PC-3 (cell line): Measurements from ENCODE around the gene RTL5. TPM values are rescaled to one million over a fixed set of nuclear protein-coding genes. Genes with fewer than 3 reads are reported as not detected.

Experiments used
- ATAC-seq: fragments of 200-7000 bp; cut with Tn5 transposase; 2 replicates; pipeline ENCODE4 v1.9.1; 2020; ENCODE audit warnings: mild to moderate bottlenecking, moderate library complexity
- BruUV-seq: library from RNA; stranded (reverse); fragments of 400-500 nt; replicated peaks from 2 replicates; lab custom pipeline; 2021; lab: Mats Ljungman, UMichigan
- CTCF ChIA-PET: fragments of 300-600 bp; sonication (Branson Sonifier 250); formaldehyde crosslinking; loops from one replicate; lab custom pipeline; 2022; ENCODE audit warnings: antibody characterized with exemption; lab: Charles Lee
- POLR2A ChIA-PET: fragments of 300-600 bp; sonication (Branson Sonifier 250); formaldehyde crosslinking; loops from one replicate; lab custom pipeline; 2022; ENCODE audit warnings: antibody characterized with exemption; ENCODE audit not compliant: unreplicated experiment; lab: Charles Lee
- DNase-seq: peaks from one replicate; pipeline ENCODE4 v3.0.0-alpha.2; 2015
- H2AFZ ChIP-seq: fragments of 300-600 bp; sonication (generic); 2 replicates; pipeline ENCODE4 v1.6.0; 2016; ENCODE audit warnings: antibody characterized with exemption, low read length
- H3F3A ChIP-seq: fragments of 300-600 bp; sonication (generic); one replicate; pipeline ENCODE4 v1.6.0; 2017; ENCODE audit warnings: antibody characterized with exemption, low read length, control low read depth, mild to moderate bottlenecking; ENCODE audit not compliant: unreplicated experiment
- H3K27ac ChIP-seq: fragments of 300-600 bp; sonication (generic); 2 replicates; pipeline ENCODE4 v1.5.1; 2016; ENCODE audit warnings: mild to moderate bottlenecking, low read length
- H3K27me3 ChIP-seq: fragments of 300-600 bp; sonication (generic); 2 replicates; pipeline ENCODE4 v1.6.1; 2016; ENCODE audit warnings: low read length, mixed read lengths
- H3K36me3 ChIP-seq: fragments of 300-600 bp; sonication (generic); 2 replicates; pipeline ENCODE4 v1.6.1; 2016; ENCODE audit warnings: low read depth, mixed run types, low read length, mixed read lengths
- H3K4me1 ChIP-seq: fragments of 300-600 bp; sonication (generic); 2 replicates; pipeline ENCODE4 v1.5.1; 2016; ENCODE audit warnings: low read length; ENCODE audit not compliant: insufficient read depth
- H3K4me2 ChIP-seq: fragments of 300-600 bp; sonication (generic); 2 replicates; pipeline ENCODE4 v1.6.0; 2016; ENCODE audit warnings: low read length
- H3K4me3 ChIP-seq: fragments of 300-600 bp; sonication (generic); 2 replicates; pipeline ENCODE4 v1.5.1; 2016; ENCODE audit warnings: mild to moderate bottlenecking, low read length, mixed read lengths
- H3K79me2 ChIP-seq: fragments of 300-600 bp; sonication (generic); 2 replicates; pipeline ENCODE4 v1.6.1; 2017; ENCODE audit warnings: low read length, mixed read lengths
- H3K9ac ChIP-seq: fragments of 300-600 bp; sonication (generic); 2 replicates; pipeline ENCODE4 v1.6.0; 2016; ENCODE audit warnings: mild to moderate bottlenecking, low read length
- H3K9me2 ChIP-seq: fragments of 300-600 bp; sonication (generic); replicated peaks from 2 replicates; pipeline ENCODE4 v1.6.1; 2016; ENCODE audit warnings: mixed run types, low read length, mixed read lengths
- H3K9me3 ChIP-seq: fragments of 300-600 bp; sonication (generic); 2 replicates; pipeline ENCODE4 v1.6.1; 2016; ENCODE audit warnings: low read length, mixed read lengths
- H4K20me1 ChIP-seq: fragments of 300-600 bp; sonication (generic); 2 replicates; pipeline ENCODE4 v1.6.1; 2016; ENCODE audit warnings: low read length, mixed read lengths
- EZH2 ChIP-seq: fragments of 300-600 bp; sonication (generic); IDR thresholded peaks from one replicate; pipeline ENCODE4 v1.6.1; 2017; ENCODE audit warnings: antibody characterized with exemption, mild to moderate bottlenecking, low read length; ENCODE audit not compliant: unreplicated experiment
- EZH2phosphoT487 ChIP-seq: fragments of 300-600 bp; sonication (generic); IDR thresholded peaks from 2 replicates; pipeline ENCODE4 v1.6.1; 2018; ENCODE audit warnings: mild to moderate bottlenecking, antibody characterized with exemption, low read length, borderline replicate concordance
- intact Hi-C: fragments of 100-400 bp; cut with micrococcal nuclease; formaldehyde crosslinking; loops from 2 replicates; pipeline ENCODE4 v1.9.0; 2023
- total RNA-seq: library from RNA; depleted of rRNA; stranded (reverse); fragments of >200 nt; gene quantifications from 2 replicates; pipeline ENCODE4 v1.2.3, GENCODE V29; 2014
- TF ChIP-seq, protein P1 (sequence below): fragments of 300-600 bp; sonication (generic); conservative IDR thresholded peaks from 2 replicates; pipeline ENCODE4 v1.5.1; 2017; ENCODE audit warnings: antibody characterized with exemption, low read depth, mild to moderate bottlenecking, low read length

RTL5 gene
- total RNA-seq, 1 experiment from 2014 or later = 0.40 TPM

DNA sequence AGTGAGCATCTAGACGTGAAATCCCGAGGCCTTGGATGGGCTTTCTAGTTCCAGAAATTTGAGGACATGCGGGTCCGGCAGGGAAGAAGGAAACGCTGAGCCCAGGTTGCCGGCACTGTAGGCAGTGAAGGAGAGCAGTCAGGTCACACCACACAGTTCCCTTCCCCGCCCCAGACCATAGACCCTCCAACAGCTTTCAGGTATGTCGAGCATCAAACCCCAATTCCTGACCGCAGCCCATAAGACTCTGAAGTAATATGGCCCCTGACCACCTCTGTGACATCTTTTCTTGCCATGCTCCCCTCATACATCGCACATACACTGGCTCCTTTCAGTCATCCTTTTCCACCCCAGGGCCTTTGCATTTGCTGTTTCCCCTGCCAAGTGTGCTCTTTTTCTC is 23.0 kb downstream of the RTL5 start:
- H3K9me2 ChIP-seq = no peaks in the 10 kb centered on the region
- no peaks in the 10 kb centered on the region for H3K27me3 ChIP-seq
- ChIA-PET POLR2A (no interaction called here), CTCF (no interaction called here)
- H3K9ac ChIP-seq = no peak overlapping the region
- no TSS peak for BruUV-seq
- H3K4me2 ChIP-seq = no peak overlapping the region
- intact Hi-C loops = no loop called here
- H2AFZ ChIP-seq = no peak overlapping the region
- TF ChIP-seq, protein P1, sequence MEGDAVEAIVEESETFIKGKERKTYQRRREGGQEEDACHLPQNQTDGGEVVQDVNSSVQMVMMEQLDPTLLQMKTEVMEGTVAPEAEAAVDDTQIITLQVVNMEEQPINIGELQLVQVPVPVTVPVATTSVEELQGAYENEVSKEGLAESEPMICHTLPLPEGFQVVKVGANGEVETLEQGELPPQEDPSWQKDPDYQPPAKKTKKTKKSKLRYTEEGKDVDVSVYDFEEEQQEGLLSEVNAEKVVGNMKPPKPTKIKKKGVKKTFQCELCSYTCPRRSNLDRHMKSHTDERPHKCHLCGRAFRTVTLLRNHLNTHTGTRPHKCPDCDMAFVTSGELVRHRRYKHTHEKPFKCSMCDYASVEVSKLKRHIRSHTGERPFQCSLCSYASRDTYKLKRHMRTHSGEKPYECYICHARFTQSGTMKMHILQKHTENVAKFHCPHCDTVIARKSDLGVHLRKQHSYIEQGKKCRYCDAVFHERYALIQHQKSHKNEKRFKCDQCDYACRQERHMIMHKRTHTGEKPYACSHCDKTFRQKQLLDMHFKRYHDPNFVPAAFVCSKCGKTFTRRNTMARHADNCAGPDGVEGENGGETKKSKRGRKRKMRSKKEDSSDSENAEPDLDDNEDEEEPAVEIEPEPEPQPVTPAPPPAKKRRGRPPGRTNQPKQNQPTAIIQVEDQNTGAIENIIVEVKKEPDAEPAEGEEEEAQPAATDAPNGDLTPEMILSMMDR = no peak
- TF ChIP-seq EZH2phosphoT487 (no peak), EZH2 (no peak)
- H3K9me3 ChIP-seq = no peaks in the 10 kb centered on the region
- H3F3A ChIP-seq = no peaks in the 10 kb centered on the region
- no peaks in the 10 kb centered on the region for H3K79me2 ChIP-seq
- H3K36me3 ChIP-seq = no peaks in the 10 kb centered on the region
- no peaks in the 10 kb centered on the region for H3K4me1 ChIP-seq
- DNase-seq (no peak), ATAC-seq (no peak)
- no peak overlapping the region for H3K27ac ChIP-seq
- no peaks in the 10 kb centered on the region for H4K20me1 ChIP-seq
- H3K4me3 ChIP-seq = no peak overlapping the region

DNA sequence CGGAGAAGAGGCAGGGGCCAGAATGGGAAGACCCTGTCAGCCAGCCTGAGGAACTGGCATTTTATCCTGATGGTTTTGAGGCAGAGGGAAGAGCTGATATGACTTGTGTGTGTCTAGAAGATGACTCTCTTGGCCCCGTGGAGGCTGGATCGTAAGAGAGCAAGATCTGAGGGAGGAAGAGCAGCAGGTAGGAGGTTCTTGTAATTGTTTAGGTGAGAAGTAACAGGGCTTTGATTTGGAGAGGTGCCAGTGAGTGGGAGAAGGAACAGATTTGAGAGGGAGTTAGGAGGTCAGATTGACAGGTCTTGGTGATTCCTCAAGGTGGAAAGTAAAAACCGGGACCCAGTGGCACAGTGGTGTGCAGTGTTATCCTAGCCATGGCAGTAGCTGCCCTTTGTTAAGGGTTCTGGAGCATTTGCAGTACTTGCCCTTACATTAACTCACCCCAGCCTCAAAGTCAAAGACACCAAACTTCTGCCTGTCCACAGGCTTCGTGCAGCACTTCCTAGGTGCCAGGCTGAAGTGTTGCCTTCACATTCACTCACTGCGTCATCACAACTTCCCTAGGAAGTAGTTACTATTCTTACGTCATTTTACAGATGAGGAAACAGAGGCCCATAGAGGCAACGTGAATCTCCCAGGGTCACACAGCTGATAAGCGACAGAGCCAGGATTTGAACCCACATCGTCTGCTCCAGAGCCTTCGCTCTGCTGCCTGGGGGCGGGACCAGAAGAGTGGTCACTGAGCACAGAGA is 23.7 kb downstream of the RTL5 start:
- H3K27me3 ChIP-seq = no peaks in the 10 kb centered on the region
- no peak for TF ChIP-seq EZH2phosphoT487
- TF ChIP-seq EZH2 = no peak
- TF ChIP-seq, protein P1 = no peak
- DNase-seq = no peak
- no peak for ATAC-seq
- H3K9me3 ChIP-seq = no peaks in the 10 kb centered on the region
- H3K79me2 ChIP-seq = no peaks in the 10 kb centered on the region
- no peaks in the 10 kb centered on the region for H3K9me2 ChIP-seq
- POLR2A ChIA-PET = no interaction called here
- no peaks in the 10 kb centered on the region for H3K4me1 ChIP-seq
- H3K4me3 ChIP-seq = no peak overlapping the region
- H3K4me2 ChIP-seq = no peak overlapping the region
- H3F3A ChIP-seq = no peaks in the 10 kb centered on the region
- H3K9ac ChIP-seq = no peak overlapping the region
- H4K20me1 ChIP-seq = no peaks in the 10 kb centered on the region
- no peaks in the 10 kb centered on the region for H3K36me3 ChIP-seq
- no TSS peak for BruUV-seq
- intact Hi-C loops = no loop called here
- no peak overlapping the region for H2AFZ ChIP-seq
- CTCF ChIA-PET = no interaction called here
- H3K27ac ChIP-seq = no peak overlapping the region

DNA sequence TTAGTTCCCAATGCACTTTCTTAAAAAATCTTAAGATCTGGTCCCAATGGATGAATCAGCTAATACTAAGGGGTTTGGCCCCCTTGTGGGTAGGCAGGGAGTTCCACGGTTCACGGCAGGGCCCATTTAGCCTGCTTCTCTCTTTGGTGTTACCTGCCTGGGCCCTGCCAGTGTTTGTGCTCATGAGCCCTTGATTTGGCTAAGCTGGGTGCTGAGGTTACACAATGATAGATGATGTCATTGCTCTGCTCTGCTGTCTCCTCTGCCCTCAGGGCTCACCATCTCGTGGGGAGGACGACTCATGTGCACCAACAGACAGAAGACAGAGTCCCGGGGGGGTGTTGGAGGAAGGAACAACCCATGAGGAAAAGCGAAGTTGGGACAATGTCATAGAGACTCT is 24.4 kb downstream of the RTL5 start:
- intact Hi-C loops = no loop called here
- no peaks in the 10 kb centered on the region for H3K4me1 ChIP-seq
- H3K9me3 ChIP-seq = no peaks in the 10 kb centered on the region
- POLR2A ChIA-PET = no interaction called here
- no peaks in the 10 kb centered on the region for H3K79me2 ChIP-seq
- H3K9me2 ChIP-seq = no peaks in the 10 kb centered on the region
- no peaks in the 10 kb centered on the region for H4K20me1 ChIP-seq
- no peak overlapping the region for H3K4me3 ChIP-seq
- DNase-seq (peak; percentile 52), ATAC-seq (no peak; the same call in 1 of the 2 replicates)
- H3K4me2 ChIP-seq = no peak overlapping the region
- no TSS peak for BruUV-seq
- H3K27me3 ChIP-seq = no peaks in the 10 kb centered on the region
- H2AFZ ChIP-seq = no peak overlapping the region
- no peaks in the 10 kb centered on the region for H3K36me3 ChIP-seq
- no peak overlapping the region for H3K27ac ChIP-seq
- CTCF ChIA-PET = no interaction called here
- H3F3A ChIP-seq = no peaks in the 10 kb centered on the region
- TF ChIP-seq EZH2phosphoT487 (no peak), EZH2 (no peak)
- TF ChIP-seq, protein P1 = no peak
- H3K9ac ChIP-seq = no peak overlapping the region
